Bronchial epithelial cell (primary cell): ENCODE results near the gene SSTR5. TPM values are rescaled to one million over a fixed set of nuclear protein-coding genes. Genes with fewer than 3 reads are reported as not detected.

Experiments used
- DNase-seq: peaks from one replicate; pipeline ENCODE4 v3.0.0-alpha.2; 2010; ENCODE audit warnings: low read depth
- FAIRE-seq: peaks from 2 replicates; lab custom pipeline; 2011; peaks lifted over from hg19 to GRCh38; lab: Jason Lieb, UNC
- H3K27me3 ChIP-seq: 2 replicates; pipeline ENCODE4 v1.5.1; 2011; ENCODE audit warnings: low read length; ENCODE audit not compliant: control insufficient read depth, insufficient read depth
- H3K36me3 ChIP-seq: 2 replicates; pipeline ENCODE4 v1.5.1; 2011; ENCODE audit warnings: low read length; ENCODE audit not compliant: control insufficient read depth, insufficient read depth
- H3K4me3 ChIP-seq: 2 replicates; pipeline ENCODE4 v1.5.1; 2011; ENCODE audit warnings: mild to moderate bottlenecking, low read depth, low read length, control low read depth
- CTCF ChIP-seq: IDR thresholded peaks from 2 replicates; pipeline ENCODE4 v1.5.1; 2011; ENCODE audit warnings: mild to moderate bottlenecking, moderate library complexity, low read length, control low read depth, inconsistent platforms; ENCODE audit not compliant: insufficient read depth, severe bottlenecking
- total RNA-seq: library from RNA; depleted of rRNA; stranded (reverse); fragments of >200 nt; gene quantifications from 2 replicates; pipeline ENCODE4 v1.2.1, GENCODE V29; 2014

The SSTR5 gene
- total RNA-seq, 1 donor from 2014 or later = not detected

DNA sequence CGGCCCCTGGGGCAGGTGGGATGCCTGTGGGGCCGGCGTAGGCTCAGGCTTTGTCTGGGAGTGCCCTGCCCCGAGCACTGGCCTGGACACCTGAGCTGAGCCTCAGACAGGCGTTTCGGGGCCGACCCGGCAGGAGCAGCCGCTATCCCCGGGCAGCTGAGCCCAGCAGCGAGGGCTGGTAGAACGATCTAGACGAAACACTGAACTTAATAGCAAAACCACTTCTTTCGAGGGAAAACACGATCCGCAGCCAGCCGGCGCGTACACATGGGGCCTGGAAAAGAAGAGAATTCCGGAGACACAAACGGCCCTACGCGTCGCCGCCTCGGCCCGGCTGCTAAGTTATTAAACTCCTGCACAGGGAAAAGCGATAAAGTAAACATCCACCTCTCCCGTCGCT is 22.0 kb upstream of the SSTR5 start:
- no peak for TF ChIP-seq CTCF

GRCh38 chr16:1050921-1051320 is 21.6 kb upstream of the SSTR5 start:
- no peak for FAIRE-seq
- DNase-seq = no peak
- no peaks in the 10 kb centered on the region for H3K27me3 ChIP-seq
- no peak overlapping the region for H3K4me3 ChIP-seq
- no peaks in the 10 kb centered on the region for H3K36me3 ChIP-seq
- TF ChIP-seq CTCF = no peak

More for the DNA sequence above, 22.0 kb upstream of the SSTR5 start:
- Histone ChIP-seq H3K4me3 (no peak overlapping the region), H3K27me3 (no peaks in the 10 kb centered on the region), H3K36me3 (no peaks in the 10 kb centered on the region)
- no peak for DNase-seq
- FAIRE-seq = no peak

DNA sequence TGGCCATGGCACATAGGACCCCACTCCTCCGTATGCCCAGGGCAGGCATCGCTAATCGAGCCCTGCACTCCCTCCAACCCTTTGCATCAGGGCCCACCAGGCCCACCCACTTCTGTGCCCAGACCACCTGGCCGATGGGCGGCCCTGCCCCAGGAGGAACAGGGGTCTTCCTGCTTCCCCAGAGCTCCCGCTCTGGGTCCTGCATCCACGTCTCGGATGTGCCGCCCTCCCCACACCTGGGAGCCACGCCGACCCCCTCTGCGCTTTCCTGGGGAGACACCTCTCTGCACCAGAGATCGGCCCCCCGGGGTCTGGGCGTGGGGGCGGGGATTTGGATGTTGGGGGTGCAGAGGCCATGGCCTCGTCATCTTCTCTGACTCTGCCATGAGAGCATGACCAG is 21.1 kb upstream of the SSTR5 start:
- no peaks in the 10 kb centered on the region for H3K27me3 ChIP-seq
- H3K36me3 ChIP-seq = no peaks in the 10 kb centered on the region

GRCh38 chr16:1052721-1053120 is 19.8 kb upstream of the SSTR5 start:
- DNase-seq = no peak
- Histone ChIP-seq H3K36me3 (no peaks in the 10 kb centered on the region), H3K27me3 (no peaks in the 10 kb centered on the region), H3K4me3 (no peak overlapping the region)
- TF ChIP-seq CTCF = no peak
- FAIRE-seq = no peak

More for the DNA sequence above, 21.1 kb upstream of the SSTR5 start:
- no peak overlapping the region for H3K4me3 ChIP-seq
- TF ChIP-seq CTCF = no peak
- DNase-seq = no peak
- no peak for FAIRE-seq

- no peak for TF ChIP-seq CTCF
- Histone ChIP-seq H3K36me3 (no peaks in the 10 kb centered on the region), H3K4me3 (no peak overlapping the region), H3K27me3 (no peaks in the 10 kb centered on the region)
- no peak for FAIRE-seq
- DNase-seq = no peak
These were observed 19.4 kb upstream of the SSTR5 start for GRCh38 chr16:1053121-1053521.

DNA sequence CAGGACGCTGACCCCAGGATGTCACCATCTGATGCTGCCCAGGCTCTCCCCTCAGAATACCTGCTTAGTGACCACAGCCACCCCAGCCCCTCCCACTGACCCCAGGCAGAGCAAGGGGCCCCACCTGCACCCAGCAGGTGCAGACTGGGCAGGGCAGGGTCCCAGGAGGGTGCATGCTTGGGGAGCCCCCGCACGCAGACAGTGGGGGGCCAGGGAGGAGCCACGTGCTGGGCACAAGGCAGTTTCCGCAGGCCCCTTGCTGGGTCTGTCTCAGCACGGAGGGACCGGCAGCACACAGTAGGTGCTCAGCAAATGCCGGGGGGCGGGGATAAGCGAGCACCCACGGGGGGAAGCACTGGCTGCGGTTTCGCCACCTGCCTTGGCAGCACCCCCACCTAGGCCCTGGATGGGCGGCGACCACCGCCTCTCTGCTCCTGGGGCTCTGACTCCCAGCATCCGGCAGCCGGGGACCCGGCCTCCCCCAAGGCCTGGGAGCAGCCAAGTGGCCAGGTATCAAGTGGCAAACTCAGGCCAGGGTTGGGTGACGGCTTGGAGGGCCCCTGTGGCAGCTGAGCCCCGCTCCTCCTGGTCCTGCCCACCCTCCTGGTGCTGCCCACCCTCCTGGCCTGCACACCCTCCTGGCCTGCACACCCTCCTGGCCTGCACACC is 18.7 kb upstream of the SSTR5 start:
- FAIRE-seq = no peak
- TF ChIP-seq CTCF = no peak
- DNase-seq = no peak
- H3K36me3 ChIP-seq = no peaks in the 10 kb centered on the region
- H3K27me3 ChIP-seq = no peaks in the 10 kb centered on the region
- no peak overlapping the region for H3K4me3 ChIP-seq
